Measurements from ENCODE around the gene PEAK1.

GRCh38 chr15:77311020-77311419 is 108.9 kb downstream of the PEAK1 start:
- TF ChIP-seq POLR2AphosphoS5 (IDR thresholded peaks at IDR 0.05; ENCODE audit: insufficient read depth in 1 of 2, low read depth in 1 of 2) (no peak), CTCF (IDR thresholded peaks at IDR 0.05) (no peak), POLR2A (IDR thresholded peaks at IDR 0.05) (no peak)

All from vagina (tissue), 2 donors.